Amygdala (tissue), 56 donors: ENCODE data around the gene ATP10A.
A peak's percentile ranks its signal among the peaks of the same experiment; 100 is the strongest.

Experiments
- DNase-seq, 56 donors: peaks; one replicate each; lab custom pipeline; 2025; lab: John Stamatoyannopoulos, UW

Gene ATP10A

DNA sequence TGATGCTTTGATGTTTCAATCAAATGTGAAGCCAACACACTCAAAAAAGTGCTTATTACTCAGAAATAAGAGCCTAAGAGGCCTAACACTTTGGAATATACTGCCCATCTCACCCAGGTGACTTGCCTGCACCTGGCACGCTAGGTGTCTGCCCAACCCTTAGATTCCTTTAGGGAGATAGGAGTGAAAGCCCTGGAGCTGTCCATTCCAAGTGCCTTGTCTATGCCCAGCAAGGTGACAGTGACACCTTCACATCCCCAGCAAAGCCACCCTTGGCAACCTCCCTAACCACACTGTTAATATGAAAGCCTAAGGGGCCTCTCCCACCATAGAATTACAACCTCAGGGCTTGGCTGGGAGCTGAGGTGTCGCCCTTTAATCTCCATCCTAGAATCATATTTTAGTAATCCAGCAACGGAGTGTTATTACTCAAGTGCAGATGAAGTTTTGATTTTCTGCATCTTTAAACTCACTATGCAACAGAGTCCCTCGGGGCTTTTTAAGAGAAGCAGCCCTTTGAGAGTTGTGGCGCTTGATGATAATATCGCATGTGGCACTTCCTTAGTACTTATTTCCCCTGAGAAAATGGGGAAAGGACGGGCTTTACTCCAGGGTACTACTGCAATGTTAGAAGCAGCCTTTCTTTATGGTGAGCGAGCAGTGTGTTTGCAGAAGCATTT, 24.8 kb downstream of the ATP10A start:
- no peak for DNase-seq

- DNase-seq: no peak
Measured at GRCh38 chr15:25832158-25832557, 31.0 kb downstream of the ATP10A start.

DNA sequence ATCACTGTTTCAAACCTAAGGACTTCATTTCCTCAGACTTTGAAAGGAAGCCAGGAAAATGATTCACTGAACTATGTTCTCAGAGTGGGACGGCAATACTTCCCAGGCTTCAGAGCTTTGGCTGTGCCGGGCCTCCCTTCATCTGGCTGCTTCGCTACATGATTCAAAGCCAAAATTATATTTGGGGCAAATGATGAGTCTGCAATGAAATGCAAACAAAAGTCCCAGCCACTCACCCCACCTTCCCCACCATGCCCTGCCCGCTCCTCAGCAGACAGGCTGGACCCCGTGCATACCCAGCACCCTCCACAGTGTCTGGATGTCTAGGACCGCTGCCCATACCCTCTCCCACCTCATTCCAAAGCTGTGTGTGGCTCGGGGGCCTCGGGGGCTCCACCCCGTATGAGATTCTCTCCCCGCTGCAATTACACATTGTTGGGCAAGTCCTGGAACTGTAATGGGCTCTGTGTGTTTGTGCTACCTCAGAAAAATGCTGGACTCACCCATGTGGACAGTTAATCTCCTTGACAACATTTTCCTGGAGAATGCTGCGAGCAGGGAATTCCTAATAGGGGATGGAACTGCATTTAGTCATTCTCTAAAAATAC, 32.2 kb downstream of the ATP10A start:
- peak in 1 of 56 donors; percentile 9 for DNase-seq

DNA sequence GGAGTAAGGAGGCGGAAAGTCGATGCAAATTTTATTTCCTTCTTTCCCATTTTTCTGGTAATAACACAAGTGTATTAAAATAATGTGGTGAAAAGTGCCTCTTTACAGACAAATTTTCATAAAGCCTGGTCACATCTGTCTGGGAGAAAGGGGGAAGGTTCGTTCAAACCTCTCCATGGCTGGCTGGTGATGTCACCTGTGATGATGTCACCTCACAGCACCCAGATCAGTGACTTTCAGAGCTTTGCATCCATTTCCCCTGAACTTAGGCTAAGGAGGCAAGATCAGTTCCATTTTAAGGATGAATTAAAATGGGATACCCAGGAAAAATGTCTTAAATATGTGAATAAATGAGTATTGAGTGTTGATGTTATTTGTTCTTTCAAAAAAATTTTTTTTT, 34.1 kb downstream of the ATP10A start:
- DNase-seq: no peak

DNA sequence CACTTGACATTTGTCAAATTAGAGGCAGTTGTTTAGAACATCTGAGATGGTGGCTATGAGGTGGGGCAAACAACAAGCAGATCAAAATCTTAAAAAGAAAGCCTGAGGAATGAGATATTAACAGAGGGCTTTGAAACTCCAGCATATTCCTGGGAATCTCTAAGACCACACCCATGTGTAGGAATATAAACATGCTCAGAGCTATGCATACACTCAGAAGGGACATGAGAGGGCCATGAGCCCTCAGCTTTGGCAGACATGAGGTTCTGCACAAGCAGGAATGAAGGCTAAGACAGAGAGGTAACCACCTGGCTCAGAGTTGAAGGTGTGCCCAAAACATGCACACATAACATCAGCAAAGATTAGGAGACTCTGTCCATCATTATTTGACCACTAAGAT, 37.9 kb downstream of the ATP10A start:
- no peak for DNase-seq

DNA sequence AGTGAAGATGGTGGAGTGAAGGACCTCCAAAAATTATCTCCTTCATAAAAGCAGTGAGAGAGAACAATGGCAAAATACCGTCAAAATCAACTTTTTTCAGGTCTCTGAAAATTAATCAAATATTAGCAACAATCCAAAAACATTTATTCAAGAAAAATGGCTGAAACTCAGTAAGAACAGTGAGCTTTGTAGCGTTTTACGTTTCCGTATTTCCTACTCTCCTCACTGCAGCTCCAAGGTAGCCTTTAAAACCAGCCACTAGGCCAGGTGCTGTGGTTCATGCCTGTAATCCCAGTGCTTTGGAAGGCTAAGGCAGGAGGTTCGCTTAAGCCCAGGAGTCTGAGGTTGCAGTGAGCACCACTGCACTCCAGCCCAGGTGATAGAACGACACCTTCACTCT, 38.5 kb downstream of the ATP10A start:
- no peak for DNase-seq

DNA sequence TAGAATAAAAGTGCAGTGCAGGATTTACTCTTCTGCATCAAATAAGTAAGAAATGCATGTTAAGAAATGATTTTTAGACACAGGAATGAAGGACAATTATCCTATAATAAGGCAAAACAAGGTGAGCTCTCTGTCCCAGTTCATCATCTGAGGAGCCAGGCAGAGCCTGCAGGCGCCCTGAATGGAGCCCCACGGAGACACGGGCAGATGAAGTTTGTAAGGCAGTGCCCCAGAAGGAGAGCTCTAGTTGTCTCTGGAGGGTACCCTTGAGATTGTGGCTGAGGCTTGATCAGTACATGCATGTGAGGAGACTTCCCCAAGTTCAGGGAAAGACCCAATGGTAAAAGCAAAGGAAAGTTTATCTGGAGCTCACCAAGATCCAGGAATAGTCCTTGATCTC, 50.3 kb downstream of the ATP10A start:
- no peak for DNase-seq

- DNase-seq: no peak
Measured at GRCh38 chr15:25812073-25812472, 51.1 kb downstream of the ATP10A start.

DNA sequence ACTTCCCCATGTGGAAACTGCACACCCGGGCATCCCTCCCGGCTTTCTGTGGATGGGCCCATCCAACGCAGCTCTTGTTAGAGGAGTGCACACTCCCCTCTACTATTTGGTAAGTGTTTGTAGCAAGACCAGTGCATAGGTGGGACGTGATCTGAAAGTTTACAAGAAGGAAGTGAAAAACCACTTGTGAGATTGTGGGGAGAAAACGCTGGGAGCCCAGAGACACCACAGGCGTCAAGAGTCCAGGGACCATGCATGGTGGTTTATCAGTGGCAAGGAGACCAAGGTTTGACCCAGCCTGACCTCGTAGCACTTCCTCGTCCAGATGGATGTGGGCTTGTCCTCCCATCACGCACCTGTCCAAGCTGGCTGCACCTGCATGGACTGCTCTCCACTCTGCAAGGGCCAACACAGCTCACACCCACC, 51.6 kb downstream of the ATP10A start:
- no peak for DNase-seq

DNA sequence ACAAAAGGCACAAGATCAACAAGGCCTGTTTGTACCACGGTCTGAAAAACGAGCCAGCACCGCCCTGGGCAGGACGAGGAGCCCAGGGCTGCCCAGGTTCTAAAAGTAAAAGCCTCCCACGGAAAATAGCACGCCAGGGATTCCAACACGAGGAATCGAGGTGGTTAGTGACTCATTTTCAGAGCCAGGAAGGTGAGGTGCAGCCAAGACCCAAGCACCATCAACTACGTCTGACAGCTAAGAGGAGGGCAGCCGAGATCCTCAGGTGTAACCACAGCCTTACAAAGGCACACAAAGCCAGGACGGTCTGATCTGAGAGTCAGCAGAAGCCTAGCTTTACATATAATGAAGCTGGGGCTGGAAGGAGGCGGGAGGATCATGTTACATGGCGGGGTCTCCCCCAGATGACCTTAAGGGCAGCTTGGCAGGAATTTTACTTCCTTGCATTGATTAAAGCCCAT, 52.5 kb downstream of the ATP10A start:
- DNase-seq: no peak

DNA sequence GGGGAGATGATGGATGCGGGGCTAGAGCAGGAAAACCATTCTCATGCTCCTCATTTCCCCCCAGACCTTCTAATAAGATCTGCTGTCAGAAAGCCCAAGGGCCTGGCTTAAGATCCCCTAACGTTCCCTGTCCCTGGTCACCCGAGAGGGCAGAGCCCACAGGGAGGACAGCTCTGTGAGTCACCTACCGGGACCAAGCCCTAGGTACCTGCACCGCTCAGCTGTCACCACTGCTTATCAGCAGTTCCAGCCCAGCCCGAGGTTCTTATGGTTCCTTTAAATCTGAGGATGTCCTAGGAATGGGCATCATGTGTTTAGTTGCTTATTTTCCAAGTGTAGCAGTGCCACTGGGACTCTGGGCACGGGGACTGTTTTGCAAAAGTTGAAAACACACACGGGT, 53.0 kb downstream of the ATP10A start:
- no peak for DNase-seq

- DNase-seq: no peak
Measured at GRCh38 chr15:25807063-25807462, 56.1 kb downstream of the ATP10A start.

- DNase-seq: peak in 1 of 56 donors; percentile 11
Measured at GRCh38 chr15:25805031-25805430, 58.1 kb downstream of the ATP10A start.

- no peak for DNase-seq
Measured at GRCh38 chr15:25804451-25804850, 58.7 kb downstream of the ATP10A start.

DNA sequence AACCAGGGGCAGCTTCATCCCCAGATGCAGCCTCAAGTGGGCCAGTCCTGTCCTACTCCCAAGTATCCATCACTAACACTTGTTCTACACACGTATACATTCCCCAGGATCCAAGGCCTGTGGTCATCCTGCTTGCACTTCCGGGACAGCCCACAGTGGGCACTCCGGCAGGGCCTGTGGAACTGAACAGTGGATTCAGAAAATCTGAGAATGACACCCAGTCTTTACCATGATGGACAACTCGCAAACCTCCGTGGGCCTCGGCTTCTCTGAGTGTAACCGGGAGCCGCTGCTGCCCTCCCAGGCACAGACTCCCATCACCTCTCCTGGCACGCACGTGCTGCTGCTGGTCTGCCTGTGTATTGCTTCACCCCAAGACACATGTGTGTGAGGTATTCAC, 59.6 kb downstream of the ATP10A start:
- no peak for DNase-seq

GRCh38 chr15:25803036-25803435, 60.1 kb downstream of the ATP10A start:
- DNase-seq: no peak

- DNase-seq: no peak
Measured at GRCh38 chr15:25802285-25802830, 60.8 kb downstream of the ATP10A start.

GRCh38 chr15:25801586-25802284, 61.4 kb downstream of the ATP10A start:
- DNase-seq: peak in 1 of 56 donors; percentile 3

- DNase-seq: no peak
Measured at GRCh38 chr15:25800761-25801515, 62.2 kb downstream of the ATP10A start.

DNA sequence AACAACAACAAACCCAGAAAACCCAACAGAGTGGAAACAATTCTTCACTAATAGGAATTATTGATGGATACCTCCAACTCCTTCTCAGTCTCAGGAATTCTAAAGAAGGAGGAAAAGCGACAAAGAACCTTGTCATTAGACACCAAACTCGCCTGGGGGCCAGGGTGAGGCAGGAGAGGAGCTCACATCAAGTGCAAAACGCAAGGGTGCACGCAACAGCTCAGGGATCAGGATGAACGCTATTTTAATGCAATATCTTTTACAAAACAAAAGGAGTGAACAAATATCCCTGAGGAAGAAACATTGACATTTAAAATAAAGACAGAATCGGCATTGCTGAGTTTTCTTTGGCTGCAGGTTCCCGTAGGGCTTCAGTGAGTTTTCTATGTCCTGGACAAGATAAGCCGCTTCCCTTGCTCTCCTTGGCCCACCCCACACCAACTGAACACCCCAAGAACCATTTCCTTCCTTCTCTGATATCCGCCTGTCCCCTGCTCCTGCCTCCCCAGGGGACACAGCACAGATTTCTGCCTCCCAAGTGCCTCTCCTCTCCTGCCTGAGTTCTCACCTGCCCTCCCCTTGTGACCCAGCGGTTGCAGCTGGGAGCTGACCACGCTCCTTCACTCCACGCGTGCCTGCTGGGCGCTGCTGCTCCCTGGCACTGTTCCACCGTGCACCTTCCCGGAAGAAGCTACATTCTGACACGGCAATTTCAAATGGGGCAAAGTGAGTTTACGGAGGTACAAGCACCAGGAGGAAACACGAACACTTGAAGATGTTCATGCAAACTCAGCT, 63.0 kb downstream of the ATP10A start:
- DNase-seq: no peak
